GM10266 (cell line): ENCODE results near the gene SLC4A4.

ENCODE experiments used
- DNase-seq: peaks from one replicate; pipeline ENCODE4 v3.0.0; 2012; ENCODE audit errors: extremely low spot score
- TF ChIP-seq, protein P1 (sequence below): IDR thresholded peaks from 2 replicates; pipeline ENCODE4 v1.5.1; 2012; ENCODE audit warnings: mild to moderate bottlenecking, low read depth; ENCODE audit not compliant: control insufficient read depth, insufficient read depth; ENCODE audit errors: missing control alignments

Gene SLC4A4

DNA sequence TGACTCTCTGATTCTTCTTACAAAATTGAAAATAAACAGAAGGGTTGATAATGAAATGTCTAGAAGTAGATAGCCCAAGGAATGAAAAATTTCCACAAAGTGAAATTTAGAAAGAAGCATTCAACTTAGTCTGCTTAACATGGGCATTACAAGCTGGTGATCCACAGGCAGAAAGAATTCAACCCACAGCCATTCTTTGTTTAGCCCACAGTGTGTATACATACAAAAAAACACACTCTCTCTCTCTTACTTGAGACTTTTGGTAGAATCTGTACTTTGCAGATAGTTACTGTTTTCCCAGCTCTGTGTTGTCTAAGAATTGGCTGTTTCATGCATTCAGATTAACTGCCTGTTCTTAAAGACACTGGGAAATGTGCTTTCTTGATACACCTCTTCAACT is 159.8 kb downstream of the SLC4A4 start:
- no peak for DNase-seq
- TF ChIP-seq, protein P1, sequence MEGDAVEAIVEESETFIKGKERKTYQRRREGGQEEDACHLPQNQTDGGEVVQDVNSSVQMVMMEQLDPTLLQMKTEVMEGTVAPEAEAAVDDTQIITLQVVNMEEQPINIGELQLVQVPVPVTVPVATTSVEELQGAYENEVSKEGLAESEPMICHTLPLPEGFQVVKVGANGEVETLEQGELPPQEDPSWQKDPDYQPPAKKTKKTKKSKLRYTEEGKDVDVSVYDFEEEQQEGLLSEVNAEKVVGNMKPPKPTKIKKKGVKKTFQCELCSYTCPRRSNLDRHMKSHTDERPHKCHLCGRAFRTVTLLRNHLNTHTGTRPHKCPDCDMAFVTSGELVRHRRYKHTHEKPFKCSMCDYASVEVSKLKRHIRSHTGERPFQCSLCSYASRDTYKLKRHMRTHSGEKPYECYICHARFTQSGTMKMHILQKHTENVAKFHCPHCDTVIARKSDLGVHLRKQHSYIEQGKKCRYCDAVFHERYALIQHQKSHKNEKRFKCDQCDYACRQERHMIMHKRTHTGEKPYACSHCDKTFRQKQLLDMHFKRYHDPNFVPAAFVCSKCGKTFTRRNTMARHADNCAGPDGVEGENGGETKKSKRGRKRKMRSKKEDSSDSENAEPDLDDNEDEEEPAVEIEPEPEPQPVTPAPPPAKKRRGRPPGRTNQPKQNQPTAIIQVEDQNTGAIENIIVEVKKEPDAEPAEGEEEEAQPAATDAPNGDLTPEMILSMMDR: no peak

- TF ChIP-seq, protein P1: no peak
- DNase-seq: no peak
Measured at GRCh38 chr4:71501992-71502391, 163.2 kb downstream of the SLC4A4 start.

DNA sequence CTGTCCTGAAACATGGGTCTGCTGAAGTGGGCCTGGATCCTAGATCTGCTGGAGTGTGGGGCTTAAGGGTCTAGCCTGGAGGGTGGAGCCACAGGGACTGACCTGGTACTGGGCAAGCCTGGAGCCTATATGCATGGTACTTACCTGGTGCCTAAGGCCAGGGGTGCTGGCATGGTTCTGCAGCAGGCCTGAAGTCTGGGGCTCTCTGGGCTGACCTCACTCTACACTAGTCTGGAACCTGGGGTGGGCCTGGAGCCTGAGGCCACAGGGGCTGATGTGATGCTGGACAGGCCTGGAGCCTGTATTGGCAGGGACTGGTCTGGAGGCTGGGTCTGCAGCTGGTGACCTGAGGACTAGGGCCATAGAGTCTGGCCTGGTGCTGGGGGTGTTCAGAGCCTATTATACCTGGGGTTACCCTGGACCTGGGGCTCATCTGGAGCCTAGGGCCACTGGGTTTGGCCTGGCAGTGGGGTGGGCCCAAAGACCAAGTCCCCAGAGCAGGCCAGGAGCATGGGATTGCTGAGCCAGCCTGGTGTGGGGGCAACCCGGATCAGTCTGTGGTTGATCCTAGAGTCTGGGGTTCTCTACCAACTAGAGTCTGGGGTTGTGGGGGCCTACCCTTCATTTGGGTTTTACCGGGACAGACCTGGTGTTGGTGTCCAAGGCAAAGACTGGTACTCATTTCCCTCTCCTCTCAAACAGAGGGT is 179.6 kb downstream of the SLC4A4 start:
- TF ChIP-seq, protein P1: no peak
- no peak for DNase-seq

- no peak for DNase-seq
- TF ChIP-seq, protein P1: no peak
Measured at GRCh38 chr4:71520308-71520707, 181.5 kb downstream of the SLC4A4 start.

DNA sequence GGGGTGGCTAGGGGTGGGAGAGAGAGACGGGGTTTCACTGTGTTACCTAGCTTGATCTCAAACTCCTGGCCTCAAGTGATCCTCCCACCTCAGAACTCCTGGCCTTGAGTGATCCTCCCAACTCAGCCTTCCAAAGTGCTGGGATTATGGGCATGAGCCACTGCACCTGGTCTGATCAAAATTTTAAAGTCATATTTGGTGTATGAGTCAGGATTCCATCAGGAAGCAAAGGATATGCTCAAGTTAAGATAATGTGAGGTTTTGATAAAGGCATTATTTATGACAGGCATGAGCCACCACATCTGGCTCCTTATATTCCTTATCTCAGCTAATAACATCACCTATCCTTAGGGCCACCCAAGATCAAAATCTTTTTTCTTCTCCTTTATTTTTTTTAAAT is 182.0 kb downstream of the SLC4A4 start:
- TF ChIP-seq, protein P1: no peak
- no peak for DNase-seq

DNA sequence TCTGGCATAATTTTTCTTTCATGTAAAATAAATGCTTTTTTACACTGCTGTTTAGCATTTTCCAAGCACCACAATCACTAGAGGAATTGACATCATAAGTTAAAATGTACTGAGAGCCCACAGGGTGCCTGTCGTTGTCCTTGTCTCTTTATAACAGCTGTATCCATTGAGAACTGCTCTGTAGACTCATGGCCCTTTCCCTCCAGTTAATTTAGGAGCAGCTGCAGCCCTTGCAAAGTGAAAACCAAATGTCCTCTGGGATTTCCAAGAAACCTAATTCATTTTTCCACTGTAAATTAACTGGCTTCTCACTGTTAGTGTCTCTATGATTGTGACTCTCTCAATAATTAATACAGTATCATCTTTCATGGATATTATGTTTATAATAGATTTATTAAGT is 185.9 kb downstream of the SLC4A4 start:
- TF ChIP-seq, protein P1: no peak
- no peak for DNase-seq

GRCh38 chr4:71526637-71527406 is 188.0 kb downstream of the SLC4A4 start:
- TF ChIP-seq, protein P1: no peak
- no peak for DNase-seq
